Measurements from ENCODE around the gene ELMOD3.

GRCh38 chr2:85353876-85354285 is 688 bp upstream of the ELMOD3 start:
- TF ChIP-seq, protein P1, sequence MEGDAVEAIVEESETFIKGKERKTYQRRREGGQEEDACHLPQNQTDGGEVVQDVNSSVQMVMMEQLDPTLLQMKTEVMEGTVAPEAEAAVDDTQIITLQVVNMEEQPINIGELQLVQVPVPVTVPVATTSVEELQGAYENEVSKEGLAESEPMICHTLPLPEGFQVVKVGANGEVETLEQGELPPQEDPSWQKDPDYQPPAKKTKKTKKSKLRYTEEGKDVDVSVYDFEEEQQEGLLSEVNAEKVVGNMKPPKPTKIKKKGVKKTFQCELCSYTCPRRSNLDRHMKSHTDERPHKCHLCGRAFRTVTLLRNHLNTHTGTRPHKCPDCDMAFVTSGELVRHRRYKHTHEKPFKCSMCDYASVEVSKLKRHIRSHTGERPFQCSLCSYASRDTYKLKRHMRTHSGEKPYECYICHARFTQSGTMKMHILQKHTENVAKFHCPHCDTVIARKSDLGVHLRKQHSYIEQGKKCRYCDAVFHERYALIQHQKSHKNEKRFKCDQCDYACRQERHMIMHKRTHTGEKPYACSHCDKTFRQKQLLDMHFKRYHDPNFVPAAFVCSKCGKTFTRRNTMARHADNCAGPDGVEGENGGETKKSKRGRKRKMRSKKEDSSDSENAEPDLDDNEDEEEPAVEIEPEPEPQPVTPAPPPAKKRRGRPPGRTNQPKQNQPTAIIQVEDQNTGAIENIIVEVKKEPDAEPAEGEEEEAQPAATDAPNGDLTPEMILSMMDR (IDR thresholded peaks at IDR 0.05): no peak
- no peak for TF ChIP-seq ETV6 (CRISPR knock-in tag; IDR thresholded peaks at IDR 0.05)
- TF ChIP-seq, protein P2, sequence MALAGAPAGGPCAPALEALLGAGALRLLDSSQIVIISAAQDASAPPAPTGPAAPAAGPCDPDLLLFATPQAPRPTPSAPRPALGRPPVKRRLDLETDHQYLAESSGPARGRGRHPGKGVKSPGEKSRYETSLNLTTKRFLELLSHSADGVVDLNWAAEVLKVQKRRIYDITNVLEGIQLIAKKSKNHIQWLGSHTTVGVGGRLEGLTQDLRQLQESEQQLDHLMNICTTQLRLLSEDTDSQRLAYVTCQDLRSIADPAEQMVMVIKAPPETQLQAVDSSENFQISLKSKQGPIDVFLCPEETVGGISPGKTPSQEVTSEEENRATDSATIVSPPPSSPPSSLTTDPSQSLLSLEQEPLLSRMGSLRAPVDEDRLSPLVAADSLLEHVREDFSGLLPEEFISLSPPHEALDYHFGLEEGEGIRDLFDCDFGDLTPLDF (CRISPR knock-in tag; IDR thresholded peaks at IDR 0.05): no peak
- TF ChIP-seq ZNF425 (CRISPR knock-in tag; conservative IDR thresholded peaks at IDR 0.05): no peak
- no peak for TF ChIP-seq TEAD4 (CRISPR knock-in tag; IDR thresholded peaks at IDR 0.05)
- TF ChIP-seq ZBTB43 (CRISPR knock-in tag; IDR thresholded peaks at IDR 0.05): no peak
- no peak for TF ChIP-seq JUN (CRISPR knock-in tag; IDR thresholded peaks at IDR 0.05)
- TF ChIP-seq NFYB (CRISPR knock-in tag; conservative IDR thresholded peaks at IDR 0.05; ENCODE audit: low read depth): no peak
- TF ChIP-seq CBFB (CRISPR knock-in tag; IDR thresholded peaks at IDR 0.05; ENCODE audit: low read depth): no peak
